ENCODE data around the gene MRPL9.

- TF ChIP-seq, protein P1, sequence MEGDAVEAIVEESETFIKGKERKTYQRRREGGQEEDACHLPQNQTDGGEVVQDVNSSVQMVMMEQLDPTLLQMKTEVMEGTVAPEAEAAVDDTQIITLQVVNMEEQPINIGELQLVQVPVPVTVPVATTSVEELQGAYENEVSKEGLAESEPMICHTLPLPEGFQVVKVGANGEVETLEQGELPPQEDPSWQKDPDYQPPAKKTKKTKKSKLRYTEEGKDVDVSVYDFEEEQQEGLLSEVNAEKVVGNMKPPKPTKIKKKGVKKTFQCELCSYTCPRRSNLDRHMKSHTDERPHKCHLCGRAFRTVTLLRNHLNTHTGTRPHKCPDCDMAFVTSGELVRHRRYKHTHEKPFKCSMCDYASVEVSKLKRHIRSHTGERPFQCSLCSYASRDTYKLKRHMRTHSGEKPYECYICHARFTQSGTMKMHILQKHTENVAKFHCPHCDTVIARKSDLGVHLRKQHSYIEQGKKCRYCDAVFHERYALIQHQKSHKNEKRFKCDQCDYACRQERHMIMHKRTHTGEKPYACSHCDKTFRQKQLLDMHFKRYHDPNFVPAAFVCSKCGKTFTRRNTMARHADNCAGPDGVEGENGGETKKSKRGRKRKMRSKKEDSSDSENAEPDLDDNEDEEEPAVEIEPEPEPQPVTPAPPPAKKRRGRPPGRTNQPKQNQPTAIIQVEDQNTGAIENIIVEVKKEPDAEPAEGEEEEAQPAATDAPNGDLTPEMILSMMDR (IDR thresholded peaks at IDR 0.05): no peak
- no peak for TF ChIP-seq POLR2A (IDR thresholded peaks at IDR 0.05)
These were observed 46.3 kb downstream of the MRPL9 start, which contains the start of gene CELF3 for GRCh38 chr1:151716771-151717631.
